K562 (cell line): ENCODE results near the gene CALU. TPM values are rescaled to one million over a fixed set of nuclear protein-coding genes. Genes with fewer than 3 reads are reported as not detected.

Experiments used
- ARHGAP35 ChIP-seq: fragments of 450-650 bp; IDR thresholded peaks from 2 replicates; pipeline ENCODE4 v1.6.1; 2018; ENCODE audit not compliant: partially characterized antibody
- E2F8 ChIP-seq: fragments of 450-650 bp; IDR thresholded peaks from 2 replicates; pipeline ENCODE4 v1.7.1; 2018; ENCODE audit warnings: mild to moderate bottlenecking, low read depth; ENCODE audit not compliant: partially characterized antibody
- ELK3 ChIP-seq: fragments of 450-650 bp; formaldehyde crosslinking; IDR thresholded peaks from 2 replicates; pipeline ENCODE4 v1.4.0; 2020; ENCODE audit warnings: mild to moderate bottlenecking
- FOXK2 ChIP-seq, 2 experiments: fragments of 450-650 bp; IDR thresholded peaks in 1 of 2; conservative IDR thresholded peaks in 1 of 2; 2 replicates each; pipeline ENCODE4 v1.6.1; 2016; ENCODE audit warnings: low read depth in 2 of 2, mild to moderate bottlenecking in 1 of 2
- HCFC1 ChIP-seq: IDR thresholded peaks from 2 replicates; pipeline ENCODE4 v1.6.1; 2012; ENCODE audit warnings: low read depth, low read length, improper control_type of control experiment
- HDAC1 ChIP-seq, 2 experiments: fragments of 450-650 bp; IDR thresholded peaks; 2 replicates each; pipeline ENCODE4 v1.6.1; 2016 to 2017; ENCODE audit warnings: inconsistent platforms in 1 of 2, mild to moderate bottlenecking in 1 of 2, moderate library complexity in 1 of 2
- ID3 ChIP-seq, 2 experiments: fragments of 250-450 bp in 1 of 2; fragments of 450-650 bp in 1 of 2; sonication (Bioruptor Pico) in 1 of 2; IDR thresholded peaks; 2 replicates each; pipeline versions ENCODE4 v1.6.1 to v1.8.0; 2016 to 2021; ENCODE audit warnings: mild to moderate bottlenecking in 2 of 2, moderate library complexity in 2 of 2, missing compliant biosample characterization in 1 of 2, missing genetic modification characterization in 1 of 2
- JUNB ChIP-seq: fragments of 450-650 bp; formaldehyde crosslinking; conservative IDR thresholded peaks from 2 replicates; pipeline ENCODE4 v1.4.0; 2020; ENCODE audit warnings: mild to moderate bottlenecking
- KAT2B ChIP-seq: IDR thresholded peaks from one replicate; pipeline ENCODE4 v1.6.1; 2012; ENCODE audit warnings: low read depth, mild to moderate bottlenecking, control low read depth, inconsistent platforms, low read length, moderate library complexity
- KLF10 ChIP-seq: fragments of 250-450 bp; sonication (Bioruptor Pico); IDR thresholded peaks from 2 replicates; pipeline ENCODE4 v1.6.1; 2021; ENCODE audit warnings: matching md5 sums
- PHF20 ChIP-seq: fragments of 450-650 bp; IDR thresholded peaks from 2 replicates; pipeline ENCODE4 v1.6.1; 2018; ENCODE audit not compliant: partially characterized antibody
- SMAD4 ChIP-seq: fragments of 250-450 bp; sonication (Bioruptor Pico); conservative IDR thresholded peaks from 2 replicates; pipeline ENCODE4 v1.8.0; 2021; ENCODE audit warnings: inconsistent platforms, mild to moderate bottlenecking, moderate library complexity
- SMARCE1 ChIP-seq: fragments of 450-650 bp; IDR thresholded peaks from 2 replicates; pipeline ENCODE4 v1.7.1; 2016; ENCODE audit warnings: mild to moderate bottlenecking
- SOX6 ChIP-seq: fragments of 450-650 bp; IDR thresholded peaks from 2 replicates; pipeline ENCODE4 v1.6.1; 2014; ENCODE audit warnings: mild to moderate bottlenecking
- SREBF1 ChIP-seq: fragments of 150-350 bp; IDR thresholded peaks from 2 replicates; pipeline ENCODE4 v1.6.1; 2014; ENCODE audit warnings: antibody characterized with exemption, low read depth, low read length, borderline replicate concordance
- SRF ChIP-seq, 2 experiments: fragments of 250-450, 450-650 bp in 1 of 2; sonication (Bioruptor Pico) in 1 of 2; sonication (generic) in 1 of 2; formaldehyde crosslinking; IDR thresholded peaks; 2 replicates each; pipeline versions ENCODE4 v1.5.0 to v1.5.1; 2020 to 2022; ENCODE audit warnings: mild to moderate bottlenecking in 1 of 2, missing genetic modification reagents in 1 of 2
- ZFX ChIP-seq: sonication (generic); formaldehyde crosslinking; IDR thresholded peaks from 2 replicates; pipeline ENCODE4 v1.8.0; 2022; ENCODE audit warnings: mild to moderate bottlenecking, missing genetic modification reagents, moderate library complexity
- ZNF232 ChIP-seq: sonication (generic); formaldehyde crosslinking; IDR thresholded peaks from 2 replicates; pipeline ENCODE4 v1.8.0; 2022; ENCODE audit warnings: mild to moderate bottlenecking, missing genetic modification reagents
- ZNF398 ChIP-seq: fragments of 250-450 bp; sonication (Bioruptor Pico); IDR thresholded peaks from 2 replicates; pipeline ENCODE4 v1.8.0; 2021; ENCODE audit warnings: moderate library complexity, mild to moderate bottlenecking, inconsistent platforms
- ZNF41 ChIP-seq: fragments of 250-450 bp; sonication (Bioruptor Pico); conservative IDR thresholded peaks from 2 replicates; pipeline ENCODE4 v1.4.0; 2020; ENCODE audit warnings: mild to moderate bottlenecking
- ZNF778 ChIP-seq: fragments of 450-650 bp; formaldehyde crosslinking; IDR thresholded peaks from 2 replicates; pipeline ENCODE4 v1.4.0; 2020; ENCODE audit warnings: mild to moderate bottlenecking, moderate library complexity
- polyA plus RNA-seq, 8 experiments: library from polyadenylated mRNA; depleted of rRNA in 4 of 8; stranded (reverse) in 5 of 8; unstranded in 3 of 8; fragments of >200 nt; fragmentation: Nextera tagmentation in 2 of 8; fragmentation: Illumina TruSeq in 1 of 8; extraction: Ambion mirVana in 2 of 8; extraction: Trizol in 1 of 8; gene quantifications; 2 replicates each; pipeline versions ENCODE4 v1.2.1 to v1.2.3, GENCODE V29; 2011 to 2014; ENCODE audit warnings: inconsistent platforms in 1 of 8, missing spikeins in 1 of 8
- total RNA-seq, 7 experiments: library from RNA; depleted of rRNA in 6 of 7; stranded (reverse); fragments of >200 nt in 6 of 7; fragmentation: Illumina TruSeq in 2 of 7; extraction: Trizol in 2 of 7; gene quantifications; 2 replicates each; pipeline versions ENCODE4 v1.2.1 to v1.2.3, GENCODE V29; 2011 to 2021; ENCODE audit warnings: low replicate concordance in 1 of 7

CALU gene
- total and polyA plus RNA-seq, 9 of the 15 experiments (the other 6 are each of a cell fraction or from before 2014, with no cell fraction given) = 166 to 286 (median 215) TPM

GRCh38 chr7:128791121-128791971 lies 52.2 kb downstream of the CALU start, which contains the start of gene CCDC136 (continued):
- TF ChIP-seq FOXK2 (conservative IDR thresholded peaks at IDR 0.05 in 1 of 2, IDR thresholded peaks at IDR 0.05 in 1 of 2; ENCODE audit: low read depth in 2 of 2) (no peak), ZNF41 (CRISPR knock-in tag) (0 out of 2 replicates have a peak, but pooled peaks have one; percentile 23), SMARCE1 (0 out of 2 replicates have a peak, but pooled peaks have one; percentile 23), ZNF232 (CRISPR knock-in tag) (0 out of 2 replicates have a peak, but pooled peaks have one; percentile 58), E2F8 (no peak), ZNF778 (CRISPR knock-in tag) (no peak), ZFX (CRISPR knock-in tag) (peak; percentile 70), ARHGAP35 (no peak), SREBF1 (no peak), SMAD4 (CRISPR knock-in tag) (peak; percentile 77; the same call in 1 of the 2 replicates), KLF10 (no peak), ZNF398 (CRISPR knock-in tag) (no peak), HCFC1 (no peak), ELK3 (CRISPR knock-in tag) (no peak), SOX6 (no peak), JUNB (no peak), HDAC1 (IDR thresholded peaks at IDR 0.05) (peak in 1 of 2 experiments; percentile 48; a peak in 1 of 4 replicates), SRF (CRISPR knock-in tag; IDR thresholded peaks at IDR 0.05) (peak in 1 of 2 experiments; percentile 46; a peak in 1 of 4 replicates), ID3 (CRISPR knock-in tag; IDR thresholded peaks at IDR 0.05) (no peak), ID3 (tag; IDR thresholded peaks at IDR 0.05) (no peak), KAT2B (no peak), PHF20 (peak; percentile 44)
